GM23338 (cell line): Measurements from ENCODE around the gene ITPR2. TPM values are rescaled to one million over a fixed set of nuclear protein-coding genes. Genes with fewer than 3 reads are reported as not detected.
A peak's percentile ranks its signal among the peaks of the same experiment; 100 is the strongest.

Experiments used
- ATAC-seq: fragments of 200-7000 bp; cut with Tn5 transposase; 3 replicates; pipeline ENCODE4 v1.9.1; 2020
- DNase-seq: peaks from one replicate; pipeline ENCODE4 v3.0.0-alpha.2; 2015; ENCODE audit warnings: low spot score
- H2AFZ ChIP-seq: fragments of 200-600 bp; sonication (generic); 2 replicates; pipeline ENCODE4 v1.8.0; 2016; ENCODE audit warnings: antibody characterized with exemption, mild to moderate bottlenecking, moderate library complexity
- H3F3A ChIP-seq: fragments of 200-600 bp; sonication (generic); replicated peaks from 2 replicates; pipeline ENCODE4 v1.8.0; 2017; ENCODE audit warnings: antibody characterized with exemption, mixed run types, low read depth
- H3K27ac ChIP-seq: fragments of 200-600 bp; sonication (generic); 2 replicates; pipeline ENCODE4 v1.6.1; 2016; ENCODE audit warnings: low read depth
- H3K27me3 ChIP-seq: fragments of 200-600 bp; sonication (generic); 2 replicates; pipeline ENCODE4 v1.8.0; 2016; ENCODE audit warnings: mild to moderate bottlenecking, mixed run types, moderate library complexity; ENCODE audit not compliant: insufficient read depth
- H3K36me3 ChIP-seq: fragments of 200-600 bp; sonication (generic); 2 replicates; pipeline ENCODE4 v1.8.0; 2016; ENCODE audit warnings: mild to moderate bottlenecking; ENCODE audit not compliant: insufficient read depth
- H3K4me1 ChIP-seq: fragments of 200-600 bp; sonication (generic); 2 replicates; pipeline ENCODE4 v1.8.0; 2016; ENCODE audit warnings: mild to moderate bottlenecking, moderate library complexity; ENCODE audit not compliant: insufficient read depth
- H3K4me2 ChIP-seq: fragments of 200-600 bp; sonication (generic); 2 replicates; pipeline ENCODE4 v1.7.1; 2017; ENCODE audit warnings: mixed run types
- H3K4me3 ChIP-seq: fragments of 200-600 bp; sonication (generic); 2 replicates; pipeline ENCODE4 v1.6.1; 2016; ENCODE audit warnings: mixed run types
- H3K79me2 ChIP-seq: fragments of 200-600 bp; sonication (generic); replicated peaks from 2 replicates; pipeline ENCODE4 v1.8.0; 2017; ENCODE audit warnings: mild to moderate bottlenecking; ENCODE audit not compliant: insufficient read depth
- H3K9me2 ChIP-seq: fragments of 200-600 bp; sonication (generic); 2 replicates; pipeline ENCODE4 v1.8.0; 2017; ENCODE audit not compliant: insufficient read depth
- H4K20me1 ChIP-seq: fragments of 200-600 bp; sonication (generic); replicated peaks from 2 replicates; pipeline ENCODE4 v1.8.0; 2017; ENCODE audit warnings: mild to moderate bottlenecking; ENCODE audit not compliant: insufficient read depth
- H3K27ac Mint-ChIP-seq: 2 replicates; pipeline ENCODE4 v1.8.0; 2020; ENCODE audit warnings: inconsistent platforms, mild to moderate bottlenecking, moderate library complexity, mixed read lengths
- H3K27me3 Mint-ChIP-seq: 3 replicates; pipeline ENCODE4 v1.8.0; 2022; ENCODE audit warnings: low read depth, mild to moderate bottlenecking, moderate library complexity, mixed read lengths, inconsistent platforms; ENCODE audit not compliant: insufficient read depth, poor library complexity
- H3K36me3 Mint-ChIP-seq: 3 replicates; pipeline ENCODE4 v1.8.0; 2021; ENCODE audit warnings: low read depth, mild to moderate bottlenecking, inconsistent platforms, moderate library complexity, mixed read lengths
- H3K4me1 Mint-ChIP-seq: 3 replicates; pipeline ENCODE4 v1.8.0; 2020; ENCODE audit warnings: mild to moderate bottlenecking, inconsistent platforms, mixed read lengths
- H3K4me3 Mint-ChIP-seq: 3 replicates; pipeline ENCODE4 v1.8.0; 2021; ENCODE audit warnings: moderate library complexity, mild to moderate bottlenecking, inconsistent platforms, mixed read lengths
- H3K9me3 Mint-ChIP-seq: 3 replicates; pipeline ENCODE4 v1.8.0; 2020; ENCODE audit warnings: moderate library complexity, mild to moderate bottlenecking, inconsistent platforms, mixed read lengths
- CREB1 ChIP-seq: fragments of 250-450 bp; sonication (Bioruptor Pico); IDR thresholded peaks from 2 replicates; pipeline ENCODE4 v1.5.0; 2020; ENCODE audit warnings: low read depth, mild to moderate bottlenecking, moderate library complexity
- EZH2phosphoT487 ChIP-seq: fragments of 200-600 bp; sonication (generic); IDR thresholded peaks from one replicate; pipeline ENCODE4 v1.8.1; 2018; ENCODE audit warnings: antibody characterized with exemption; ENCODE audit not compliant: unreplicated experiment
- NANOG ChIP-seq: IDR thresholded peaks from 2 replicates; pipeline ENCODE4 v1.6.1; 2016; ENCODE audit warnings: antibody characterized with exemption, borderline replicate concordance
- POLR2AphosphoS5 ChIP-seq: IDR thresholded peaks from 2 replicates; pipeline ENCODE4 v1.6.1; 2016; ENCODE audit warnings: antibody characterized with exemption, low read depth
- STAT1 ChIP-seq: IDR thresholded peaks from one replicate; pipeline ENCODE4 v1.6.1; 2016; ENCODE audit warnings: antibody characterized with exemption; ENCODE audit not compliant: unreplicated experiment
- polyA plus RNA-seq: library from polyadenylated mRNA; unstranded; fragments of >200 nt; fragmentation: Nextera tagmentation; extraction: Ambion mirVana; gene quantifications from 2 replicates; pipeline ENCODE4 v1.2.1, GENCODE V29; 2016
- total RNA-seq: library from RNA; depleted of rRNA; stranded (reverse); fragments of >200 nt; shearing (Covaris generic); gene quantifications from 2 replicates; pipeline ENCODE4 v1.2.3, GENCODE V29; 2014
- TF ChIP-seq, protein P1 (sequence below), 2 experiments: fragments of 200-600 bp in 1 of 2; sonication (generic) in 1 of 2; conservative IDR thresholded peaks; 2 replicates each; pipeline versions ENCODE4 v1.5.1 to v1.6.1; 2016 to 2017; ENCODE audit warnings: antibody characterized with exemption in 2 of 2, low read depth in 2 of 2, mild to moderate bottlenecking in 2 of 2, moderate library complexity in 1 of 2
- TF ChIP-seq, protein P2 (sequence below): fragments of 250-450 bp; sonication (Bioruptor Pico); IDR thresholded peaks from 2 replicates; pipeline ENCODE4 v1.5.0; 2020; ENCODE audit warnings: mild to moderate bottlenecking, moderate library complexity
- TF ChIP-seq, protein P3 (sequence below): IDR thresholded peaks from one replicate; pipeline ENCODE4 v1.6.1; 2018; ENCODE audit warnings: antibody characterized with exemption; ENCODE audit not compliant: unreplicated experiment

ITPR2 gene
- total and polyA plus RNA-seq, 2 experiments from 2014 or later = 44.5 to 65.2 TPM

DNA sequence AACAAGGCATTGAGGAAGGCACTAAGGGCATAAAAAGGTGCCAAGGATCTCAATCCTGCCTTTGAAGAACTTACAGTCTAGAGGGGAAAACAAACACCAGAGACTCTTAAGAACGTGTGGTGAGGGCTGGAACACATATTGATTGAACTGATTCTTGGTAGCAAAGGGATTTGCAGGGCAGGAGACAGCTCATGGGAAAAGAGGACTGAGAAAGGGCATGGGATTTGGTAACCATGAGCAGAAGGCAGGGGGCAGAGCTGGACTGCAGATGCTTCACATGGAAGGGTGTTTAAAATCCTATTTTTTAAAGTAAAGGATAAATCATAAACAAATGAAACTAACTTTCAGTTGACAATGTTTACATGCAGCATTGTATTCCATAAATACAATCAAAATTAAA is 203.1 kb downstream of the ITPR2 start:
- H3K27me3 ChIP-seq = no peaks in the 10 kb centered on the region
- no peaks in the 10 kb centered on the region for H3K79me2 ChIP-seq
- no peak overlapping the region for H3K4me3 ChIP-seq
- H2AFZ ChIP-seq = no peak overlapping the region
- Mint-ChIP-seq H3K27me3 (peaks cover 6% of the 10 kb centered on the region), H3K36me3 (peaks cover 40% of the 10 kb centered on the region), H3K4me1 (peaks cover 31% of the 10 kb centered on the region), H3K27ac (peak overlapping the region; percentile 80), H3K4me3 (no peak overlapping the region), H3K9me3 (no peaks in the 10 kb centered on the region)
- DNase-seq (no peak), ATAC-seq (peak; percentile 51)
- TF ChIP-seq, protein P1, sequence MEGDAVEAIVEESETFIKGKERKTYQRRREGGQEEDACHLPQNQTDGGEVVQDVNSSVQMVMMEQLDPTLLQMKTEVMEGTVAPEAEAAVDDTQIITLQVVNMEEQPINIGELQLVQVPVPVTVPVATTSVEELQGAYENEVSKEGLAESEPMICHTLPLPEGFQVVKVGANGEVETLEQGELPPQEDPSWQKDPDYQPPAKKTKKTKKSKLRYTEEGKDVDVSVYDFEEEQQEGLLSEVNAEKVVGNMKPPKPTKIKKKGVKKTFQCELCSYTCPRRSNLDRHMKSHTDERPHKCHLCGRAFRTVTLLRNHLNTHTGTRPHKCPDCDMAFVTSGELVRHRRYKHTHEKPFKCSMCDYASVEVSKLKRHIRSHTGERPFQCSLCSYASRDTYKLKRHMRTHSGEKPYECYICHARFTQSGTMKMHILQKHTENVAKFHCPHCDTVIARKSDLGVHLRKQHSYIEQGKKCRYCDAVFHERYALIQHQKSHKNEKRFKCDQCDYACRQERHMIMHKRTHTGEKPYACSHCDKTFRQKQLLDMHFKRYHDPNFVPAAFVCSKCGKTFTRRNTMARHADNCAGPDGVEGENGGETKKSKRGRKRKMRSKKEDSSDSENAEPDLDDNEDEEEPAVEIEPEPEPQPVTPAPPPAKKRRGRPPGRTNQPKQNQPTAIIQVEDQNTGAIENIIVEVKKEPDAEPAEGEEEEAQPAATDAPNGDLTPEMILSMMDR (conservative IDR thresholded peaks at IDR 0.05; ENCODE audit: low read depth in 2 of 2) = peak; percentile 32 to 64; a peak in 2 of 4 replicates
- no peak for TF ChIP-seq POLR2AphosphoS5
- H3K4me2 ChIP-seq = no peak overlapping the region
- H3K27ac ChIP-seq = peak overlapping the region; percentile 67
- H3K4me1 ChIP-seq = peaks cover 14% of the 10 kb centered on the region
- peaks cover 7% of the 10 kb centered on the region; the same call in 1 of the 2 replicates for H3K36me3 ChIP-seq
- H3F3A ChIP-seq = no peaks in the 10 kb centered on the region; the same call in 1 of the 2 replicates
- no peaks in the 10 kb centered on the region for H3K9me2 ChIP-seq
- H4K20me1 ChIP-seq = no peaks in the 10 kb centered on the region

DNA sequence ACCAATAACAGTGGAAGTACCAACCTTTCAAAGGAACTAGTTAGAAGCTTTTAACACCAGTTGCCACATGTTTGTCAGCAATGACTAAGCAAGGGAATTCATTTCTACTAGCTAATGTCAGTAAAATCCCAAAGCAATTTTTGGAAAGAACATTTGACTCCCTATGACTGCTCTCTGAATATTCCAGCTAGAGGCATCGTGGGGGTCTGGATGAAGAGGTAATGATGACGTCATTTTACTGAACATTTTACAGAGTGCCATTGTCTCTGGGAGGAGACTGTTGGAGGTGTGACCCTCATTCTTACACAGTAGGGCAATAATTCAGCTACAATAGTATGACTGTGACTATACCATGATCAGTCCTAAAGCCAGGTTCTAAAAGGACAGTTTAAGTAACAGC is 204.8 kb downstream of the ITPR2 start:
- Mint-ChIP-seq H3K27me3 (peaks cover 6% of the 10 kb centered on the region), H3K27ac (no peak overlapping the region)
- TF ChIP-seq, protein P2, sequence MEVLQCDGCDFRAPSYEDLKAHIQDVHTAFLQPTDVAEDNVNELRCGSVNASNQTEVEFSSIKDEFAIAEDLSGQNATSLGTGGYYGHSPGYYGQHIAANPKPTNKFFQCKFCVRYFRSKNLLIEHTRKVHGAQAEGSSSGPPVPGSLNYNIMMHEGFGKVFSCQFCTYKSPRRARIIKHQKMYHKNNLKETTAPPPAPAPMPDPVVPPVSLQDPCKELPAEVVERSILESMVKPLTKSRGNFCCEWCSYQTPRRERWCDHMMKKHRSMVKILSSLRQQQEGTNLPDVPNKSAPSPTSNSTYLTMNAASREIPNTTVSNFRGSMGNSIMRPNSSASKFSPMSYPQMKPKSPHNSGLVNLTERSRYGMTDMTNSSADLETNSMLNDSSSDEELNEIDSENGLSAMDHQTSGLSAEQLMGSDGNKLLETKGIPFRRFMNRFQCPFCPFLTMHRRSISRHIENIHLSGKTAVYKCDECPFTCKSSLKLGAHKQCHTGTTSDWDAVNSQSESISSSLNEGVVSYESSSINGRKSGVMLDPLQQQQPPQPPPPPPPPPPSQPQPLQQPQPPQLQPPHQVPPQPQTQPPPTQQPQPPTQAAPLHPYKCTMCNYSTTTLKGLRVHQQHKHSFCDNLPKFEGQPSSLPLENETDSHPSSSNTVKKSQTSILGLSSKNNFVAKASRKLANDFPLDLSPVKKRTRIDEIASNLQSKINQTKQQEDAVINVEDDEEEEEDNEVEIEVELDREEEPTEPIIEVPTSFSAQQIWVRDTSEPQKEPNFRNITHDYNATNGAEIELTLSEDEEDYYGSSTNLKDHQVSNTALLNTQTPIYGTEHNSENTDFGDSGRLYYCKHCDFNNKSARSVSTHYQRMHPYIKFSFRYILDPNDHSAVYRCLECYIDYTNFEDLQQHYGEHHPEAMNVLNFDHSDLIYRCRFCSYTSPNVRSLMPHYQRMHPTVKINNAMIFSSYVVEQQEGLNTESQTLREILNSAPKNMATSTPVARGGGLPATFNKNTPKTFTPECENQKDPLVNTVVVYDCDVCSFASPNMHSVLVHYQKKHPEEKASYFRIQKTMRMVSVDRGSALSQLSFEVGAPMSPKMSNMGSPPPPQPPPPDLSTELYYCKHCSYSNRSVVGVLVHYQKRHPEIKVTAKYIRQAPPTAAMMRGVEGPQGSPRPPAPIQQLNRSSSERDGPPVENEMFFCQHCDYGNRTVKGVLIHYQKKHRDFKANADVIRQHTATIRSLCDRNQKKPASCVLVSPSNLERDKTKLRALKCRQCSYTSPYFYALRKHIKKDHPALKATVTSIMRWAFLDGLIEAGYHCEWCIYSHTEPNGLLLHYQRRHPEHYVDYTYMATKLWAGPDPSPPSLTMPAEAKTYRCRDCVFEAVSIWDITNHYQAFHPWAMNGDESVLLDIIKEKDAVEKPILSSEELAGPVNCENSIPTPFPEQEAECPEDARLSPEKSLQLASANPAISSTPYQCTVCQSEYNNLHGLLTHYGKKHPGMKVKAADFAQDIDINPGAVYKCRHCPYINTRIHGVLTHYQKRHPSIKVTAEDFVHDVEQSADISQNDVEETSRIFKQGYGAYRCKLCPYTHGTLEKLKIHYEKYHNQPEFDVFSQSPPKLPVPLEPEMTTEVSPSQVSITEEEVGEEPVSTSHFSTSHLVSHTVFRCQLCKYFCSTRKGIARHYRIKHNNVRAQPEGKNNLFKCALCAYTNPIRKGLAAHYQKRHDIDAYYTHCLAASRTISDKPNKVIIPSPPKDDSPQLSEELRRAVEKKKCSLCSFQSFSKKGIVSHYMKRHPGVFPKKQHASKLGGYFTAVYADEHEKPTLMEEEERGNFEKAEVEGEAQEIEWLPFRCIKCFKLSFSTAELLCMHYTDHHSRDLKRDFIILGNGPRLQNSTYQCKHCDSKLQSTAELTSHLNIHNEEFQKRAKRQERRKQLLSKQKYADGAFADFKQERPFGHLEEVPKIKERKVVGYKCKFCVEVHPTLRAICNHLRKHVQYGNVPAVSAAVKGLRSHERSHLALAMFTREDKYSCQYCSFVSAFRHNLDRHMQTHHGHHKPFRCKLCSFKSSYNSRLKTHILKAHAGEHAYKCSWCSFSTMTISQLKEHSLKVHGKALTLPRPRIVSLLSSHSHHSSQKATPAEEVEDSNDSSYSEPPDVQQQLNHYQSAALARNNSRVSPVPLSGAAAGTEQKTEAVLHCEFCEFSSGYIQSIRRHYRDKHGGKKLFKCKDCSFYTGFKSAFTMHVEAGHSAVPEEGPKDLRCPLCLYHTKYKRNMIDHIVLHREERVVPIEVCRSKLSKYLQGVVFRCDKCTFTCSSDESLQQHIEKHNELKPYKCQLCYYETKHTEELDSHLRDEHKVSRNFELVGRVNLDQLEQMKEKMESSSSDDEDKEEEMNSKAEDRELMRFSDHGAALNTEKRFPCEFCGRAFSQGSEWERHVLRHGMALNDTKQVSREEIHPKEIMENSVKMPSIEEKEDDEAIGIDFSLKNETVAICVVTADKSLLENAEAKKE = no peak
- no peak for TF ChIP-seq EZH2phosphoT487
- TF ChIP-seq STAT1 = no peak
- no peak for TF ChIP-seq NANOG
- TF ChIP-seq CREB1 (CRISPR knock-in tag) = no peak
- TF ChIP-seq, protein P3, sequence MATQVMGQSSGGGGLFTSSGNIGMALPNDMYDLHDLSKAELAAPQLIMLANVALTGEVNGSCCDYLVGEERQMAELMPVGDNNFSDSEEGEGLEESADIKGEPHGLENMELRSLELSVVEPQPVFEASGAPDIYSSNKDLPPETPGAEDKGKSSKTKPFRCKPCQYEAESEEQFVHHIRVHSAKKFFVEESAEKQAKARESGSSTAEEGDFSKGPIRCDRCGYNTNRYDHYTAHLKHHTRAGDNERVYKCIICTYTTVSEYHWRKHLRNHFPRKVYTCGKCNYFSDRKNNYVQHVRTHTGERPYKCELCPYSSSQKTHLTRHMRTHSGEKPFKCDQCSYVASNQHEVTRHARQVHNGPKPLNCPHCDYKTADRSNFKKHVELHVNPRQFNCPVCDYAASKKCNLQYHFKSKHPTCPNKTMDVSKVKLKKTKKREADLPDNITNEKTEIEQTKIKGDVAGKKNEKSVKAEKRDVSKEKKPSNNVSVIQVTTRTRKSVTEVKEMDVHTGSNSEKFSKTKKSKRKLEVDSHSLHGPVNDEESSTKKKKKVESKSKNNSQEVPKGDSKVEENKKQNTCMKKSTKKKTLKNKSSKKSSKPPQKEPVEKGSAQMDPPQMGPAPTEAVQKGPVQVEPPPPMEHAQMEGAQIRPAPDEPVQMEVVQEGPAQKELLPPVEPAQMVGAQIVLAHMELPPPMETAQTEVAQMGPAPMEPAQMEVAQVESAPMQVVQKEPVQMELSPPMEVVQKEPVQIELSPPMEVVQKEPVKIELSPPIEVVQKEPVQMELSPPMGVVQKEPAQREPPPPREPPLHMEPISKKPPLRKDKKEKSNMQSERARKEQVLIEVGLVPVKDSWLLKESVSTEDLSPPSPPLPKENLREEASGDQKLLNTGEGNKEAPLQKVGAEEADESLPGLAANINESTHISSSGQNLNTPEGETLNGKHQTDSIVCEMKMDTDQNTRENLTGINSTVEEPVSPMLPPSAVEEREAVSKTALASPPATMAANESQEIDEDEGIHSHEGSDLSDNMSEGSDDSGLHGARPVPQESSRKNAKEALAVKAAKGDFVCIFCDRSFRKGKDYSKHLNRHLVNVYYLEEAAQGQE = no peak

More for the DNA sequence above, 204.8 kb downstream of the ITPR2 start:
- H3K36me3 ChIP-seq = peaks cover 11% of the 10 kb centered on the region; the same call in 1 of the 2 replicates
- Mint-ChIP-seq H3K4me3 (no peak overlapping the region), H3K9me3 (no peaks in the 10 kb centered on the region), H3K4me1 (peaks cover 23% of the 10 kb centered on the region), H3K36me3 (peaks cover 43% of the 10 kb centered on the region)
- H2AFZ ChIP-seq = no peak overlapping the region
- H3F3A ChIP-seq = no peaks in the 10 kb centered on the region; the same call in 1 of the 2 replicates
- H3K4me1 ChIP-seq = peaks cover under 1% of the 10 kb centered on the region; the same call in 1 of the 2 replicates
- ATAC-seq = no peak
- H3K4me3 ChIP-seq = no peak overlapping the region
- H3K4me2 ChIP-seq = no peak overlapping the region
- no peak overlapping the region for H3K27ac ChIP-seq
- H3K9me2 ChIP-seq = no peaks in the 10 kb centered on the region
- H3K27me3 ChIP-seq = no peaks in the 10 kb centered on the region
- H3K79me2 ChIP-seq = no peaks in the 10 kb centered on the region
- H4K20me1 ChIP-seq = no peaks in the 10 kb centered on the region
- DNase-seq = no peak
